ENCODE results near the gene RNASE7.
A peak's percentile ranks its signal among the peaks of the same experiment; 100 is the strongest.

Gene RNASE7

DNA sequence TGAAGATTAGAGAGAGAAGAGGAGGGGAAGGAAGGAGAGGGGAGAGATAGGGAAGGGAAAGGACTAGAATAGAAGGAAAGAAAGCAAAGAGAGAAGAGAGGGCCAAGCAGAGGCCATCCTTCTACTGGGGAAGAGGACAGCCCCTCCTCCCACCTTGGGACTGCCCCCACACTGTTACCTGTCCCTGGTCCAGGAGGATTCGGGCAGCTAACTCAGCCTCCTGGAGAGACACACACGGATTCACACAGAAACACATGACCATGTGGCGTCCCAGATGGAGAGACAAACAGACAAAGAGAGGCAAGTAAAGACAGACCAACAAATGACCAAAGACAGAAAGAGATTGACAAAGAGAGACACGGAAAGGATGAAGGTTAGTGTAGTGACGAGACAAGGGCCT lies 19.5 kb upstream of the RNASE7 start:
- no peak for TF ChIP-seq CTCF (conservative IDR thresholded peaks at IDR 0.05; ENCODE audit: low read length)
- no peak for DNase-seq (ENCODE audit: low read depth)
- H3K4me3 ChIP-seq (ENCODE audit: low read length), result no peak overlapping the region

GRCh38 chr14:21023174-21023573 lies 19.0 kb upstream of the RNASE7 start:
- no peak for TF ChIP-seq CTCF (conservative IDR thresholded peaks at IDR 0.05; ENCODE audit: low read length)
- no peak for DNase-seq (ENCODE audit: low read depth)
- no peak overlapping the region for H3K4me3 ChIP-seq (ENCODE audit: low read length)

- TF ChIP-seq CTCF (conservative IDR thresholded peaks at IDR 0.05; ENCODE audit: low read length), result no peak
- no peak for DNase-seq (ENCODE audit: low read depth)
- H3K4me3 ChIP-seq (ENCODE audit: low read length), result no peak overlapping the region
Observed at GRCh38 chr14:21023817-21024584, 18.2 kb upstream of the RNASE7 start.

DNA sequence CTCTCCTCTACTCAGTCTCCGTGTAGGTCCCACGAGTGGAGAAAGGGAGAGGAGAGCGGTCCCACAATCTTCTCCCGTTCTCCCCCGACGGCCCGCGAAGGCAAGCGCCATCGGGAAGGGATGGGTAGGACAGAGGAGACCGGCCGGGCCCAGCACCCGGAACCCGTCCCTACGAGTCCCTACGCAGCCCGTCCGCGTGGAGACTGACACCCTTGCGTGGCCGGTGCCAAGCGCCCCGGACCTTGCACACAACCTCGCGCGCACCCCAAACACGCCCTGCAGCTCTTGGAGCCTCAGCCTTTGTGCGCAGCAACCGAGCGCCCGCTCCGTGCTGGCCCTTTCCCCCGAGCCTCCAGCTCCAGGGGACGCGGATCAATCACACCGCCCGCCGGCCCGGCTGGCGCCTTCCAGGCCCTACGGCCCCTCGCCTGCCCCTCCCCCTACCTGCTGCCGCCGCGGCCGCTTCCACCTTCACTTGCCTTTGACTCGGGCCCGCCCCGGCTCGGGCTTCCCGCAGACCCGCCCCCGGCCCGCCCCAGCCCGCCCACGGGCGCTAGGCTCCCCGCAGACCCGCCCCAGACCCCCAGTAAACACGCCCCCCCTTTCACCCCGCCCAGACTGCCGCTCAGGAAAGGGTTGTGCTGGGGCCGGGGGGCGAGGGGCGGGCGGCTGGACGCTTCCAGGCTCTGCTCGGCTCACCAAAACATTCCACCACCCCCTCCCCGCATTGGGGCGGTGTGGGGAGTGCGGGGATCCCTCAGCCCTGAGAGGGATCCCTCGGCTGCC lies 17.4 kb upstream of the RNASE7 start, which contains the start of gene NDRG2:
Gene NDRG2 (minus strand): TSS at position 477 of the 786 bp plus-strand sequence. CDS start 1,746 bp downstream, outside the sequence.
- peak within 1 kb of the TSS; percentile 49 for H3K4me3 ChIP-seq (ENCODE audit: low read length)
- TF ChIP-seq CTCF (conservative IDR thresholded peaks at IDR 0.05; ENCODE audit: low read length), result no peak
- DNase-seq (ENCODE audit: low read depth), result no peak

DNA sequence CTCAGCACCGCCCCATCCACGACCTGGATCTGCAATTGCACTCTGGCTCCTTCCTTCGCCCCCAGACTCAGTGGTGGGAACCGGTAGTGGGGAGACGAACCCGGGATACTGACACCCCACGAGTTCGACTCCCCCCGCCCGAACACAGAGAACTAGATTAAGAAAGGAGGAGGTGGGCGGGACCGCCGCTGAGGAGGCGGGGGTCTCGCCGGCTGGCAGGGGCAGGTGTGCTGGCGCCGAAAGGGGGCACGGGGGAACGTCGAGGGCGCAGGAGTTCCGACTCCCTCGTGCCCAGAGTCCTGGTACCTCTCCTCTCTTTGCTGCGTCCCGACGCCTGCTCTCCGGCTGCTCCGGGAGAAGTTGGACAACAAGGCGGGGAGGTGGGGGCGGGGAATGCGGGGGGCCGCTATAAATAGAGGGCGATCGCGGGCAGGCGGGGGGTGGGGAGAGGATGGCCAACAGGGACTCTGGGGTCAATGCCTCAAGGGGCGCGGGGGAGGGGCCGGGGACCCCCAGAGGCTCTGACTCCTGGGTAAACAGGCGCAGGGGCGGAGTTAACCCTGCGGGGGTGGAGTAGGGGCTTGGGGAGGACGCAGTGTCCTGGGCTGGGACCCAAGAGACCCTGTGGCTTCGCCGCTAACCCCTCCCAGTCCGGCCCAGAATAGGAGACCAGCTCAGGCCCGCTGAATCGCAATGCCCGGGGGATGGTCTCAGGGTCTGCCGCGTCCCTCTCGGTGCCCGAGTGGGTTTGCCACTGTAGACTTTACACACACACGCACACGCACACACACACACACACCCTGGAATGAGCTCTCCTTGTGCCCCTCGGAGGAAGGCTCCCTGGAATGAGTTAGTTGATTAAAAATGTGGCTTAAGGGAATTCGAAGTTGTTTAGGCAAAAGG lies 16.5 kb upstream of the RNASE7 start:
- TF ChIP-seq CTCF (conservative IDR thresholded peaks at IDR 0.05; ENCODE audit: low read length), result no peak
- DNase-seq (ENCODE audit: low read depth), result no peak

GRCh38 chr14:21026274-21026987 lies 15.7 kb upstream of the RNASE7 start:
- no peak overlapping the region for H3K4me3 ChIP-seq (ENCODE audit: low read length)
- no peak for DNase-seq (ENCODE audit: low read depth)
- TF ChIP-seq CTCF (conservative IDR thresholded peaks at IDR 0.05; ENCODE audit: low read length), result no peak

More for the DNA sequence above, 16.5 kb upstream of the RNASE7 start:
- H3K4me3 ChIP-seq (ENCODE audit: low read length), result peak overlapping the region; percentile 48

All from AG10803 (cell line).